Bronchial epithelial cell (primary cell): ENCODE measurements around the gene SCAPER. TPM values are rescaled to one million over a fixed set of nuclear protein-coding genes. Genes with fewer than 3 reads are reported as not detected.
"Not testable (repeated sequence)": the region's sequence is repeated elsewhere in the genome, so short reads cannot be mapped to it uniquely, and the experiment has no call there.

ENCODE experiments used
- DNase-seq: peaks from one replicate; pipeline ENCODE4 v3.0.0-alpha.2; 2010; ENCODE audit warnings: low read depth
- FAIRE-seq: peaks from 2 replicates; lab custom pipeline; 2011; peaks lifted over from hg19 to GRCh38; lab: Jason Lieb, UNC
- H3K27me3 ChIP-seq: 2 replicates; pipeline ENCODE4 v1.5.1; 2011; ENCODE audit warnings: low read length; ENCODE audit not compliant: control insufficient read depth, insufficient read depth
- H3K36me3 ChIP-seq: 2 replicates; pipeline ENCODE4 v1.5.1; 2011; ENCODE audit warnings: low read length; ENCODE audit not compliant: control insufficient read depth, insufficient read depth
- H3K4me3 ChIP-seq: 2 replicates; pipeline ENCODE4 v1.5.1; 2011; ENCODE audit warnings: mild to moderate bottlenecking, low read depth, low read length, control low read depth
- total RNA-seq: library from RNA; depleted of rRNA; stranded (reverse); fragments of >200 nt; gene quantifications from 2 replicates; pipeline ENCODE4 v1.2.1, GENCODE V29; 2014
- TF ChIP-seq, protein P1 (sequence below): IDR thresholded peaks from 2 replicates; pipeline ENCODE4 v1.5.1; 2011; ENCODE audit warnings: mild to moderate bottlenecking, moderate library complexity, low read length, control low read depth, inconsistent platforms; ENCODE audit not compliant: insufficient read depth, severe bottlenecking

SCAPER gene
- total RNA-seq, 1 donor from 2014 or later = 6.3 TPM

DNA sequence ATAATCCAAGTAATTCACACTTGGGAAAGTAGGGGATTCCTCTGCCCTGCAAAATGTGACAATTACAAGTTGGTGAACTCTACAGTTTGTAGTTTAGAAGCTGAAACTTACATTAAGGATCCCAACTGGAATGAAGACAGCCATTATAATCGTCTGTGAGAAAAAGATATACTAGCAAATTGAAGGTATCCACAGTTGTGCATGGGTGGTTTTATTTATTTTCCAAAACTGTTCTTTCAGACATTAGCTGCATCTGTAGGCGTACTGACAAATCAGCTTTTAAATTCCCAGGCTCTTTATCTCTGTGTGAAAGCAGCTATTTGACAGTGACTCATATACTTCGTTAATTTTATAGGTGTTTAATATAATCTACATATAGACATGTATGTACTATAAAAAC lies 581.1 kb downstream of the SCAPER start:
- H3K27me3 ChIP-seq = peaks cover 1% of the 10 kb centered on the region

DNA sequence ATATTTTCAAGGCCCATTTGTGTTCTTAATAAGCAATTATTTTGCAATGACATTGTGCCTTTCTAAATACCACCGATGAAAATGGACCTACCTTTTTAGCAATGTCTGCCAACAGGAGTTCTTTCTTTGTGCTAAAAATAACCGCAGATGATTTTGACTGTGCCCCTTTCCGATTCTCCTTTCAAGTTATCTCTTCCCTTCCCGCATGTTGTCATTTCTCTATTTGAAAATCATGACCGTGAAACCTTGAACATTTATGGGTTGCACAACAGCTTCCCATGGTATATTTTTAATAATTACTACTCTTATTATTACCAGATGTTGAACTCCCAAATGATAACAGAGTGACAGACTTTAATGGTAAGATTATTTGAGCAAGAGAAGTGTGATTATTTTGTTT lies 583.5 kb downstream of the SCAPER start:
- Histone ChIP-seq H3K36me3 (no peaks in the 10 kb centered on the region), H3K4me3 (no peak overlapping the region), H3K27me3 (peaks cover 1% of the 10 kb centered on the region)
- DNase-seq (no peak), FAIRE-seq (no peak)
- TF ChIP-seq, protein P1, sequence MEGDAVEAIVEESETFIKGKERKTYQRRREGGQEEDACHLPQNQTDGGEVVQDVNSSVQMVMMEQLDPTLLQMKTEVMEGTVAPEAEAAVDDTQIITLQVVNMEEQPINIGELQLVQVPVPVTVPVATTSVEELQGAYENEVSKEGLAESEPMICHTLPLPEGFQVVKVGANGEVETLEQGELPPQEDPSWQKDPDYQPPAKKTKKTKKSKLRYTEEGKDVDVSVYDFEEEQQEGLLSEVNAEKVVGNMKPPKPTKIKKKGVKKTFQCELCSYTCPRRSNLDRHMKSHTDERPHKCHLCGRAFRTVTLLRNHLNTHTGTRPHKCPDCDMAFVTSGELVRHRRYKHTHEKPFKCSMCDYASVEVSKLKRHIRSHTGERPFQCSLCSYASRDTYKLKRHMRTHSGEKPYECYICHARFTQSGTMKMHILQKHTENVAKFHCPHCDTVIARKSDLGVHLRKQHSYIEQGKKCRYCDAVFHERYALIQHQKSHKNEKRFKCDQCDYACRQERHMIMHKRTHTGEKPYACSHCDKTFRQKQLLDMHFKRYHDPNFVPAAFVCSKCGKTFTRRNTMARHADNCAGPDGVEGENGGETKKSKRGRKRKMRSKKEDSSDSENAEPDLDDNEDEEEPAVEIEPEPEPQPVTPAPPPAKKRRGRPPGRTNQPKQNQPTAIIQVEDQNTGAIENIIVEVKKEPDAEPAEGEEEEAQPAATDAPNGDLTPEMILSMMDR = no peak

More for the DNA sequence above, 581.1 kb downstream of the SCAPER start:
- DNase-seq = no peak
- Histone ChIP-seq H3K36me3 (no peaks in the 10 kb centered on the region), H3K4me3 (no peak overlapping the region)
- TF ChIP-seq, protein P1 = no peak
- FAIRE-seq = no peak

DNA sequence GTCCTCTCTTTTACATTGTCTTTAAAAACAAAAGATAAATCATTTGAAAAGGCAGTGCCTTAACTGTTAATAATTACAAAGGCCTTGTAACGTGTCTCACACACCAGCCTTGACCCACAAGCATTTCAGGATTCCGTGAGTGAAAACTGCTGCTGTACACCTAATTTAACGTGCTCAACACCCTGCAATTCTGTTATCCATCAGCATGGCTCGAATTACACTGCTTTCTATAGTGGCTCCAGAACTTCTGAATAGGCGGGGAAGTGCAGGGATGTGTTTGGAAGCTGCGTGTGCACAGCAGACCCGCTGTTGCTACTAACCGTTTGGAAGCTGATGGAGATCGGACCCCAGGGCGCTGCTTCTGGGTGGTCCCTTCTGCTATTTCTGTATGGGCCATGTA lies 584.0 kb downstream of the SCAPER start:
- DNase-seq = no peak
- H3K4me3 ChIP-seq = no peak overlapping the region
- H3K27me3 ChIP-seq = peaks cover 1% of the 10 kb centered on the region
- TF ChIP-seq, protein P1 = no peak
- no peak for FAIRE-seq
- no peaks in the 10 kb centered on the region for H3K36me3 ChIP-seq

DNA sequence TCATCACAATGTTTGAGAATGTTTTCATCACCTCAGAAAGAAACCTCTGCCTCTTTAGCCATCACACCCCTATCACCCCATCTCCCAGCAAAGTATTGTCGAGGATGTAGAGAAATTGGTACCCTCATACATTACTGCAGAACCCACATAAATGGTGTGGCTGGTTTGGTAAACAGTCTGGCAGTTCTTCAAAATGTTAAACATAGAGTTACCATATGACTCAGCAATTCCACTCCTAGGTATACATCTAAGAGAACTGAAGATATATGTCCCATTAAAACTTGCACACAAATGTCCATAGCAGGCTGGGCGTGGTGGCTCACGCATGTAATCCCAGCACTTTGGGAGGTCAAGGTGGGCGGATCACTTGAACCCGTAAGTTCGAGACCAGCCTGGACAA lies 585.1 kb downstream of the SCAPER start:
- Histone ChIP-seq H3K27me3 (peaks cover 1% of the 10 kb centered on the region), H3K4me3 (no peak overlapping the region), H3K36me3 (no peaks in the 10 kb centered on the region)
- DNase-seq (no peak), FAIRE-seq (no peak)
- TF ChIP-seq, protein P1 = no peak

DNA sequence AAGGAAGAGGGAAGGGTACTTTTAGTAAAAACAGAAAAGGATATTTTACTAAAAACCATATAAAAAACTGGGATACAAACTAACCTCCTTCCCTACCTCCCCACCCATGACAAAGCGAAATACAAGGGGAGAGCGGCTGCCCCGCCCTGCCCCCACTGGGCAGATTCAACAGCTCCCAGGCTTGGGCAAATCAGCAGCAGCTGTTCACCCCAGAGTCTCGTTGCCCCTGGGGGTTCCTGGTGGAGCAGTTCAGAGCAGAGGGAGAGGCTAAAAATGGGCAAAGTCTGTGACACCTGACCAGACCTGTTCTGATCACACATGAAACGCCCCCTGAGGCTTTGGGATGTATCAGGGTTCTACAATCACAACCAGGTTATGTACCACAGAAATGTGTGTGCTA lies 591.4 kb downstream of the SCAPER start:
- FAIRE-seq (no peak), DNase-seq (peak; percentile 49)
- TF ChIP-seq, protein P1 = no peak
- H3K36me3 ChIP-seq = no peaks in the 10 kb centered on the region
- H3K4me3 ChIP-seq = no peak overlapping the region
- no peaks in the 10 kb centered on the region for H3K27me3 ChIP-seq

DNA sequence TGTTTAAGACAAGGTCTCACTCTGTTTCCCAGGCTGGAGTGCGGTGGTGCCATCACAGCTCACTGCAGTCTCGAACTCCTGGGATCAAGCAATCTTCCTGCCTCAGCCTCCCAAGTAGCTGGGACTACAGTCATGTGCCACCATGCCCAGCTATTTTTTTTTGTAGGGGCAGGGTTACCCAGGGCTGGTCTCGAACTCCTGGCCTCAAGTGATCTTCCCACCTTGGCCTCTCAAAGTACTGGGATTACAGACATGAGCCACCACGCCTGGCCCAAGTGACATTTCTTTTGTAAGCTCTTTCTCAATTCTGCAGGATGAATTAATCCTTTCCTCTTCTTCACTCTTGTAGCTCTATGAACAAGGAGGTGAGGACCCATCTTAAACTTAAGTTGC lies 592.0 kb downstream of the SCAPER start:
- FAIRE-seq, H3K27me3 ChIP-seq, DNase-seq, H3K4me3 ChIP-seq, H3K36me3 ChIP-seq: not testable (repeated sequence)
